DND-41 (cell line): Measurements from ENCODE around the gene METTL25.

Experiments
- ATAC-seq: fragments of 200-7000 bp; cut with Tn5 transposase; 3 replicates; pipeline ENCODE4 v1.9.1; 2021; ENCODE audit warnings: low read depth; ENCODE audit not compliant: insufficient read depth
- DNase-seq: peaks from one replicate; pipeline ENCODE4 v3.0.0-alpha.2; 2020
- H2AFZ ChIP-seq: 2 replicates; pipeline ENCODE4 v1.6.0; 2012; ENCODE audit warnings: low read depth, low read length
- H3K27ac ChIP-seq: 2 replicates; pipeline ENCODE4 v1.5.1; 2012; ENCODE audit warnings: low read length, inconsistent platforms
- H3K27me3 ChIP-seq: fragments of 200-600 bp; sonication (generic); 2 replicates; pipeline ENCODE4 v1.6.0; 2012; ENCODE audit warnings: low read length, mild to moderate bottlenecking, inconsistent platforms; ENCODE audit not compliant: insufficient read depth, poor library complexity
- H3K36me3 ChIP-seq: 2 replicates; pipeline ENCODE4 v1.5.1; 2012; ENCODE audit warnings: low read length, inconsistent platforms; ENCODE audit not compliant: insufficient read depth
- H3K4me1 ChIP-seq: 2 replicates; pipeline ENCODE4 v1.5.1; 2012; ENCODE audit warnings: mild to moderate bottlenecking, low read length; ENCODE audit not compliant: insufficient read depth
- H3K4me2 ChIP-seq: 2 replicates; pipeline ENCODE4 v1.6.0; 2012; ENCODE audit warnings: mild to moderate bottlenecking, moderate library complexity, low read length, inconsistent platforms; ENCODE audit not compliant: insufficient read depth
- H3K4me3 ChIP-seq, 2 experiments: fragments of 200-600 bp in 1 of 2; shearing (Covaris generic) in 1 of 2; 2 replicates each; pipeline ENCODE4 v1.5.1; 2012 to 2016; ENCODE audit warnings: inconsistent platforms in 2 of 2, low read length in 2 of 2, mild to moderate bottlenecking in 2 of 2, low read depth in 1 of 2, moderate library complexity in 1 of 2
- H3K79me2 ChIP-seq: 2 replicates; pipeline ENCODE4 v1.6.0; 2012; ENCODE audit warnings: low read length, inconsistent platforms; ENCODE audit not compliant: insufficient read depth
- H3K9ac ChIP-seq: 2 replicates; pipeline ENCODE4 v1.6.0; 2012; ENCODE audit warnings: low read depth, mild to moderate bottlenecking, inconsistent platforms, low read length, moderate library complexity
- H3K9me3 ChIP-seq: 2 replicates; pipeline ENCODE4 v1.5.1; 2012; ENCODE audit warnings: low read length, moderate library complexity, mild to moderate bottlenecking, inconsistent platforms; ENCODE audit not compliant: insufficient read depth, severe bottlenecking
- H4K20me1 ChIP-seq: 2 replicates; pipeline ENCODE4 v1.6.0; 2012; ENCODE audit warnings: low read length; ENCODE audit not compliant: insufficient read depth
- CTCF ChIP-seq: IDR thresholded peaks from 2 replicates; pipeline ENCODE4 v1.5.1; 2012; ENCODE audit warnings: borderline replicate concordance, low read length, moderate library complexity, mild to moderate bottlenecking; ENCODE audit not compliant: poor library complexity, severe bottlenecking; ENCODE audit errors: extremely low read depth
- EZH2 ChIP-seq: IDR thresholded peaks from 3 replicates; pipeline ENCODE4 v1.6.1; 2012; ENCODE audit warnings: borderline replicate concordance, low read depth, mild to moderate bottlenecking, moderate library complexity, low read length, inconsistent platforms; ENCODE audit not compliant: severe bottlenecking

METTL25 gene

GRCh38 chr12:82515652-82516051 is 157.3 kb downstream of the METTL25 start:
- no peak overlapping the region for H3K4me3 ChIP-seq
- ATAC-seq: no peak

GRCh38 chr12:82517027-82517426 is 158.7 kb downstream of the METTL25 start:
- no peak for ATAC-seq

More at GRCh38 chr12:82515652-82516051, 157.3 kb downstream of the METTL25 start:
- no peak overlapping the region for H2AFZ ChIP-seq
- no peak for TF ChIP-seq EZH2
- TF ChIP-seq CTCF: no peak
- H3K36me3 ChIP-seq: no peaks in the 10 kb centered on the region
- H3K9ac ChIP-seq: no peak overlapping the region
- H3K27me3 ChIP-seq: no peaks in the 10 kb centered on the region
- no peak overlapping the region for H3K4me2 ChIP-seq
- no peak overlapping the region for H3K27ac ChIP-seq
- no peaks in the 10 kb centered on the region for H3K9me3 ChIP-seq
- no peaks in the 10 kb centered on the region for H4K20me1 ChIP-seq
- DNase-seq: no peak
- no peaks in the 10 kb centered on the region for H3K4me1 ChIP-seq
- H3K79me2 ChIP-seq: no peaks in the 10 kb centered on the region

GRCh38 chr12:82517808-82518207 is 159.5 kb downstream of the METTL25 start:
- Histone ChIP-seq H2AFZ (no peak overlapping the region), H3K4me3 (no peak overlapping the region), H3K36me3 (no peaks in the 10 kb centered on the region), H3K4me1 (no peaks in the 10 kb centered on the region), H3K4me2 (no peak overlapping the region), H3K9ac (no peak overlapping the region), H3K9me3 (no peaks in the 10 kb centered on the region), H3K27me3 (no peaks in the 10 kb centered on the region), H3K79me2 (no peaks in the 10 kb centered on the region), H4K20me1 (no peaks in the 10 kb centered on the region), H3K27ac (no peak overlapping the region)
- no peak for TF ChIP-seq EZH2
- no peak for TF ChIP-seq CTCF
- DNase-seq (no peak), ATAC-seq (no peak)

More at GRCh38 chr12:82517027-82517426, 158.7 kb downstream of the METTL25 start:
- no peaks in the 10 kb centered on the region for H3K79me2 ChIP-seq
- peak; percentile 33 for TF ChIP-seq CTCF
- no peak for TF ChIP-seq EZH2
- no peaks in the 10 kb centered on the region for H3K36me3 ChIP-seq
- H3K4me1 ChIP-seq: no peaks in the 10 kb centered on the region
- H2AFZ ChIP-seq: no peak overlapping the region
- DNase-seq: no peak
- H3K4me3 ChIP-seq: no peak overlapping the region
- no peak overlapping the region for H3K9ac ChIP-seq
- no peaks in the 10 kb centered on the region for H3K9me3 ChIP-seq
- H3K27me3 ChIP-seq: no peaks in the 10 kb centered on the region
- no peaks in the 10 kb centered on the region for H4K20me1 ChIP-seq
- H3K27ac ChIP-seq: no peak overlapping the region
- no peak overlapping the region for H3K4me2 ChIP-seq

GRCh38 chr12:82519510-82519909 is 161.2 kb downstream of the METTL25 start:
- Histone ChIP-seq H3K36me3 (no peaks in the 10 kb centered on the region), H3K27ac (no peak overlapping the region), H2AFZ (no peak overlapping the region), H4K20me1 (no peaks in the 10 kb centered on the region), H3K4me3 (no peak overlapping the region), H3K27me3 (no peaks in the 10 kb centered on the region), H3K9me3 (no peaks in the 10 kb centered on the region), H3K4me1 (no peaks in the 10 kb centered on the region), H3K79me2 (no peaks in the 10 kb centered on the region), H3K9ac (no peak overlapping the region), H3K4me2 (no peak overlapping the region)
- ATAC-seq: no peak
- TF ChIP-seq EZH2 (no peak), CTCF (no peak)
- DNase-seq: no peak
